Mucosa of stomach (tissue), 1 donor: ENCODE data around the gene CLIC4.

Experiments
- H3K27me3 ChIP-seq: one replicate; pipeline ENCODE4 v1.7.0; 2013; ENCODE audit warnings: mild to moderate bottlenecking, low read length; ENCODE audit not compliant: control insufficient read depth, insufficient read depth
- H3K36me3 ChIP-seq: one replicate; pipeline ENCODE4 v1.7.0; 2013; ENCODE audit warnings: low read length; ENCODE audit not compliant: control insufficient read depth, insufficient read depth
- H3K4me1 ChIP-seq: one replicate; pipeline ENCODE4 v1.7.0; 2013; ENCODE audit warnings: mild to moderate bottlenecking, low read length; ENCODE audit not compliant: control insufficient read depth, insufficient read depth
- H3K4me3 ChIP-seq: one replicate; pipeline ENCODE4 v1.7.0; 2013; ENCODE audit warnings: low read length
- H3K9ac ChIP-seq: one replicate; pipeline ENCODE4 v1.7.0; 2013; ENCODE audit warnings: mild to moderate bottlenecking, low read length, moderate library complexity
- H3K9me3 ChIP-seq: one replicate; pipeline ENCODE4 v1.7.0; 2013; ENCODE audit warnings: mild to moderate bottlenecking, low read length, moderate library complexity; ENCODE audit not compliant: control insufficient read depth
- donor health status: Pancreatic carcinoma.

CLIC4 gene

GRCh38 chr1:24707687-24708086, 37.6 kb upstream of the CLIC4 start:
- H3K9ac ChIP-seq: no peak overlapping the region
- H3K4me3 ChIP-seq: no peak overlapping the region
- H3K9me3 ChIP-seq: no peaks in the 10 kb centered on the region
- no peaks in the 10 kb centered on the region for H3K27me3 ChIP-seq
- no peaks in the 10 kb centered on the region for H3K36me3 ChIP-seq
- H3K4me1 ChIP-seq: peaks cover 17% of the 10 kb centered on the region

DNA sequence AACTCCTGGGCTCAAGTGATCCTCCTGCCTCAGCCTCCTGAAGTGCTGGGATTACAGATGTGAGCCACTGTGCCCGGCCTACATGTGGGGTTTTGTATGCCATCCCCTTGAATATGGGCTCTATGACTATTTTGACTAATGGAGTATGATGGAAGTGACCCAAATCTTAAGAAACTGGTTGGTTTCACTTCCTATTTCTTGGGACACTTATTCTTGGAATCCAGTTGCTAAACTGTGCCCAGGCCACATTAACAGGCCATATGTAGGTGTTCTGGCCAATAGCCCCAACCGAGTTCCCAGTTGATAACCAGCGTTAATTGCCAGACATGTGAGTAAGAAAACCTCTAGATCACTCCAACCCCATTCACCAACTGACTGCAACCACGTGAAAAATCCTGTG, 36.3 kb upstream of the CLIC4 start:
- Histone ChIP-seq H3K36me3 (no peaks in the 10 kb centered on the region), H3K4me3 (no peak overlapping the region), H3K27me3 (no peaks in the 10 kb centered on the region), H3K9me3 (no peaks in the 10 kb centered on the region), H3K9ac (no peak overlapping the region), H3K4me1 (peaks cover 17% of the 10 kb centered on the region)

DNA sequence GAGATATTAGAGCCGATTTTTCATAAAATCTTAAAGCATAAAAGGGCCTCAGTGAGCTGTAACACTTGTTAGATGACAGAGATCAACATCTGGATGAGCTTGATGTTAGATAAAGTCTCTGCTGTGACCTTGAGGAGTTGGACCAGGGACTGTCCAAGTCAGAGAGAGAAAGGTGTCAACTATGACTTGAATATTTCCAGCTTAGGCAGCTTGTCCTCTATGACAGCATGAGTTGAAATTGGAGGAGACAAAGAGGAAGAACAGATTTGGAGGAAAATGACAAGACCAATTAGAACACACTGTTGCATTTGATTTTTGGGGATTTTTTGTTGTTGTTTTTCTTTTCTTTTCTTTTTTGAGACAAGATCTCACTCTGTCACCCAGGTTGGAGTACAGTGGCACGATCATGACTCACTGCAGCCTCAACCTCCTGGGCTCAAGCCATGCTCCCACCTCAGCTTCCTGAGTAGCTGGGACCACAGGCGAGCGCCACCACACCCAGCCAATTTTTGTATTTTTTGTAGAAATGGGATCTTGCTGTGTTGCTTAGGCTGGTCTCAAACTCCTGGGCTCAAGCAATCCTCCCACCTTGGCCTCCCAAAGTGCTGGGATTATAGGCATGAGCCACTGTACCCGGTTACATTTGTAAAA, 35.3 kb upstream of the CLIC4 start:
- H3K4me3 ChIP-seq: no peak overlapping the region
- H3K36me3 ChIP-seq: no peaks in the 10 kb centered on the region
- H3K9ac ChIP-seq: no peak overlapping the region
- H3K9me3 ChIP-seq: no peaks in the 10 kb centered on the region
- no peaks in the 10 kb centered on the region for H3K27me3 ChIP-seq
- H3K4me1 ChIP-seq: peaks cover 12% of the 10 kb centered on the region

DNA sequence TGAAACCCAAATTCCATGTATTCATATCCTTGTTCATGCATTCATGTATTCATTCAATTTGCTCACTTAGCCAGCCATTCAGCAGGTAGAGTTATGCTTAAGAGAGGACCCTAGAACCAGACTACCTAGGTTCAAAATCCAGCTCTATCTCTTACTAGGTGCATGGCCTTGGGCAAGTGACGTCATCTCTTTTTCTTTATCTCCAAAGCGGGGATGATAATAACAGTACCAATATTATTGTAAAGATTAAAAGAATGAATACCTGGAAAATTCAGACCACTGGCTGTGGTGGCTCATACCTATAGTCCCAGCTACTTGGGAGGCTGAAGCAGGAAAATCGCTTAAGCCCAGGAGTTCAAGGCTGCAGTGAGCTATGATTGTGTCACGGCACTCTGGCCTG, 33.9 kb upstream of the CLIC4 start:
- H3K27me3 ChIP-seq: no peaks in the 10 kb centered on the region
- no peak overlapping the region for H3K4me3 ChIP-seq
- no peaks in the 10 kb centered on the region for H3K9me3 ChIP-seq
- H3K36me3 ChIP-seq: no peaks in the 10 kb centered on the region
- H3K9ac ChIP-seq: no peak overlapping the region
- H3K4me1 ChIP-seq: no peaks in the 10 kb centered on the region

- Histone ChIP-seq H3K9ac (no peak overlapping the region), H3K4me1 (no peaks in the 10 kb centered on the region), H3K4me3 (no peak overlapping the region), H3K36me3 (no peaks in the 10 kb centered on the region), H3K27me3 (no peaks in the 10 kb centered on the region), H3K9me3 (no peaks in the 10 kb centered on the region)
Observed at GRCh38 chr1:24713176-24713575, 32.1 kb upstream of the CLIC4 start.

DNA sequence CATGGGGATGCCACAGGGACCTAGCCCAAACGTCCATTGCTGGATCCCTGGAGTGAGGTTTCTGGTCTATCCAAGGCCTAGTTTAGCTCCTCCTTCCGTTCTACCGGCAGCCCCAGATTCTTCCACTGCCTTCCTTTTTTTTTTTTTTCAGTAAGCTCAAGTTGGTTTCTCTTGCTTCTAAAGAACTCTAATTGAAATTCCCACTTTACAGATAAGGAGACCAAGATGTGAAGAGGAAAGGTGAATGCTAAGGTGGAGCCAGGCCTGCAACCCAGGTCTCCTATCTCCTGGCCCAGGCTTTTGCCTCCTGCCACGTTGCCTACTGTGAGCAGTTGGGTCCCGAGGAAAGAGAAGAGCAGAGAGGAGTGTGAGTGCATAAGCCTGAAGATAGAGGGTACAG, 31.5 kb upstream of the CLIC4 start:
- H3K36me3 ChIP-seq: no peaks in the 10 kb centered on the region
- H3K9me3 ChIP-seq: no peaks in the 10 kb centered on the region
- H3K27me3 ChIP-seq: no peaks in the 10 kb centered on the region
- H3K4me1 ChIP-seq: no peaks in the 10 kb centered on the region
- H3K4me3 ChIP-seq: no peak overlapping the region
- no peak overlapping the region for H3K9ac ChIP-seq

DNA sequence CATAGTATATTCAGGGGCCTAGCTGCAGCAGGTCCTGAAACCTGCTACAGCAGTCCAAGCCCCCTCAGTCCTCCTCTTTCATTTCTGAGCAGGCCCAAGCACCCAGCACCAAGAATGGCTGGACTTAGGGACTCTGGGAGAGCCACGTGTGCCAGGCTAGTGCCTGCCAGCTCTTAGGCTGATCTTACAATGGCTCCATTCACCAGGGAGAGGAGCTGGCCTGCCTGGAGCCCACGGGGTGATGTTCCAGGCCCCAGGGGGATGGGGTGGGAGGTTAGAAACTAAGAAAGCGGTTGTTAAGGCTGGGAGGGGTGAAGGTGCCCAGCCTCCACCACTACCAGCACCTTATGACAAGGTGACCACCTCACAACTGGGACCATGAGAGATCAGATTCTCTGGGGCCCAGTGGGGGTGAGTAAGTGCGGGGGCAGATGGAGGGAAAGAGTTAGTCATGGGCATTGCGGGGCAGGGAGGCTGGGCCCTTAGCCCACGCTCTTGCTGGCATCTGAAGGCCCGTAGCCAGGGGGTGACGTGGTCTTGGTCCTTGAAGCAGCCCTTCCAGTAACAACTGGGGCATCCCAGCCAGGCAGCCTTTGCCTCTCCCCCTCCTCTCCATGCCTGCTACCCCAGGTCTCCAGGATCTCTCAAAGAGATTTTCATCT, 30.3 kb upstream of the CLIC4 start:
- Histone ChIP-seq H3K36me3 (no peaks in the 10 kb centered on the region), H3K9ac (no peak overlapping the region), H3K9me3 (no peaks in the 10 kb centered on the region)

DNA sequence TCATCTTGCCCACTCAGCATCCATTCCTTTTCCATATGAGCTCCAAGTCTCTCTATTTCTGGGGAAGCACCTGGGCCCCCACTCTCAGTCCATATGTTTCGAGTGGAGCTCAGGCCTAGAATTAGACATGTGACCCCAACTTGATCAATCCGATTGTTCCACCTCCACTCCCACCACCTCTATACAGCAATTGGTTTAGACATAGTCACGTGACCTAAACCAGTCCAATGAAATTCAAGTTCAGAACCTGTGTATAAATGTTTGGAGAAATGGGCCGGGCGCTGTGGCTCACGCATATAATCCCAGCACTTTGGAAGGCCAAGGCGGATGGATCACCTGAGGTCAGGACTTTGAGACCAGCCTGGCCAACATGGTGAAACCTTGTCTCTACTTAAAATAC, 29.6 kb upstream of the CLIC4 start:
- no peaks in the 10 kb centered on the region for H3K27me3 ChIP-seq
- no peak overlapping the region for H3K4me3 ChIP-seq
- H3K4me1 ChIP-seq: no peaks in the 10 kb centered on the region
- no peaks in the 10 kb centered on the region for H3K36me3 ChIP-seq
- no peaks in the 10 kb centered on the region for H3K9me3 ChIP-seq
- H3K9ac ChIP-seq: no peak overlapping the region

More for the DNA sequence above, 30.3 kb upstream of the CLIC4 start:
- no peaks in the 10 kb centered on the region for H3K27me3 ChIP-seq
- no peaks in the 10 kb centered on the region for H3K4me1 ChIP-seq
- no peak overlapping the region for H3K4me3 ChIP-seq

DNA sequence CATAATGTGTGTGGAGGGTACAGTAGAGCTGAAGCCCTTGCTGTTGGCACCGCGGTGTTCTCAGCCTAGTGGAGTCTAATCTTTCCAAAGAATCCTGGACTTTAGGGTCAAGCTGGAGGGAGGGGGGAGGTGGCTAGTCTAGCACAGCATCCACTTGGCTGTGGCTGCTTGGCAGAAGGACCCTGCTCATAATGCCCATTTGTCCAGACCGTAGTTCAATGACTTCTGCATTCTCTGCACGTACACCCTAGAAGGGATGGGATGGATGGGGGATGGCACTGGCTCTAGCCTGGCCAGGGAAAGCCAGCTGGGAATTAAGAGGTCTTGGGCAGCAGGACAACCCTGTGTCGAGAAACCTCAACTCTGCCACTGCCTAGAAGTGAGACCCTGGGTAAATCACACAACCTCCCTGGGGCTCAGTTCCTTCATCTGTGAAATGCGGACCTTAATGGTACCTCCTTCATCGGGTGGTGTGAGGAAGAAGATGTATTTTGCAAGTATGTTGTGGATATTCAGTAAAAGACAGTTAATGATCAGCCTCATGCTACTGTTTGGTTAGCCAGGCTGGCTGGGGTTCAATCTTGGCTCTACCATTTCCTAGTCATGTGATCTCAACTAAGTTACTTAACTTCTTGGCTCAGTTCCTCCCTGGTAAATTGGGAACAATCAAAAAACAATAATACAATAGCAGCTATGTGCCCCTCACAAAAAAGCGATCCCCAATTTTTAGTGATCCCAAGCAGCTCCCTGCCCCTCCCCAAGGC, 27.2 kb upstream of the CLIC4 start:
- peaks cover 3% of the 10 kb centered on the region for H3K4me1 ChIP-seq
- no peak overlapping the region for H3K4me3 ChIP-seq
- H3K27me3 ChIP-seq: no peaks in the 10 kb centered on the region
- no peaks in the 10 kb centered on the region for H3K9me3 ChIP-seq
- no peaks in the 10 kb centered on the region for H3K36me3 ChIP-seq
- no peak overlapping the region for H3K9ac ChIP-seq

DNA sequence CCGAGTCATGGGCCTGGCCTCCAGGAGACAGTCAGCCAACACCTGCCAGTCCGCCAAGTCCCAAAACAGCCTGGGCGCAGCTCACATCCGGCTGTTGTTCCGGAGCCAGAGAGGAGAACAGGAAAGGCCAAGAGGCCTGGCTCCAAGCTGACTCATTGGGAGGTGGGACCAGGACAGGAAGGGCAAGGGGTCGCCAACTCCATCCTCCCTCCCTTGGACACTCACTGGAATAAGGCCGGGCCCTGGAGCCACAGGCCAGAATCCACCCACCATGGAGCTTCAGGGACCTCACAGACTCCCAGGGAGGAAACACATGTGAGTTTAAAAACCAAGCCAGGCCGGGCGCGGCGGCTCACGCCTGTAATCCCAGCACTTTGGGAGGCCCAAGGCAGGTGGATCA, 25.1 kb upstream of the CLIC4 start:
- no peak overlapping the region for H3K9ac ChIP-seq
- H3K4me1 ChIP-seq: peaks cover 15% of the 10 kb centered on the region
- H3K36me3 ChIP-seq: no peaks in the 10 kb centered on the region
- H3K27me3 ChIP-seq: no peaks in the 10 kb centered on the region
- H3K9me3 ChIP-seq: no peaks in the 10 kb centered on the region
- no peak overlapping the region for H3K4me3 ChIP-seq

DNA sequence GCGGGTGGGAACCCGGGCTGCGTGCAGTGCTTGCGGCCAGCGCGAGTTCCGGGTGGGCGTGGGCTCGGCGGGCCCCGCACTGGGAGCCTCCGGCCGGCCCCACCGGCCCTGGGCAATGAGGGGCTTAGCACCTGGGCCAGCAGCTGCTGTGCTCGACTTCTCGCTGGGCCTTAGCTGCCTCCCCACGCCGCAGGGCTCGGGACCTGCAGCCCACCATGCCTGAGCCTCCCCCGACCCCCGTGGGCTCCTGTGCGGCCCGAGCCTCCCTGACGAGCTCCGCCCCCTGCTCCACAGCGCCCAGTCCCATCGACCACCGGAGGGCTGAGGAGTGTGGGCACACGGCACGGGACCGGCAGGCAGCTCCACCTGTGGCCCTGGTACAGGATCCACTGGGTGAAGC, 23.7 kb upstream of the CLIC4 start:
- H3K9me3 ChIP-seq: no peaks in the 10 kb centered on the region
- no peak overlapping the region for H3K9ac ChIP-seq
- no peaks in the 10 kb centered on the region for H3K27me3 ChIP-seq
- no peak overlapping the region for H3K4me3 ChIP-seq
- H3K4me1 ChIP-seq: peaks cover 25% of the 10 kb centered on the region
- no peaks in the 10 kb centered on the region for H3K36me3 ChIP-seq
